H9 (cell line): ENCODE data around the gene TRIM37. TPM values are rescaled to one million over a fixed set of nuclear protein-coding genes. Genes with fewer than 3 reads are reported as not detected.

ENCODE experiments used
- DNase-seq: peaks from one replicate; pipeline ENCODE4 v3.0.0-alpha.2; 2017
- H2AFZ ChIP-seq: one replicate; pipeline ENCODE4 v1.6.1; 2013; ENCODE audit warnings: mild to moderate bottlenecking, low read length, control low read depth, moderate library complexity
- H2AK5ac ChIP-seq: 2 replicates; pipeline ENCODE4 v1.6.1; 2013; ENCODE audit warnings: low read length, control low read depth, mixed read lengths; ENCODE audit not compliant: insufficient read length
- H2BK120ac ChIP-seq: one replicate; pipeline ENCODE4 v1.6.1; 2013; ENCODE audit warnings: low read depth, mild to moderate bottlenecking, low read length, control low read depth, inconsistent platforms; ENCODE audit not compliant: poor library complexity, severe bottlenecking
- H2BK12ac ChIP-seq: 2 replicates; pipeline ENCODE4 v1.6.1; 2013; ENCODE audit warnings: low read length, control low read depth, mixed read lengths, low read depth; ENCODE audit not compliant: insufficient read length
- H2BK15ac ChIP-seq: 2 replicates; pipeline ENCODE4 v1.6.1; 2013; ENCODE audit warnings: low read depth, low read length, control low read depth
- H2BK20ac ChIP-seq: one replicate; pipeline ENCODE4 v1.6.1; 2013; ENCODE audit warnings: low read depth, mild to moderate bottlenecking, low read length, control low read depth, inconsistent platforms; ENCODE audit not compliant: poor library complexity, severe bottlenecking
- H2BK5ac ChIP-seq: 2 replicates; pipeline ENCODE4 v1.6.1; 2013; ENCODE audit warnings: low read length, control low read depth, mixed read lengths; ENCODE audit not compliant: insufficient read length
- H3K14ac ChIP-seq: 2 replicates; pipeline ENCODE4 v1.6.1; 2013; ENCODE audit warnings: low read length, control low read depth; ENCODE audit not compliant: insufficient read depth
- H3K18ac ChIP-seq: 2 replicates; pipeline ENCODE4 v1.6.1; 2013; ENCODE audit warnings: low read depth, mild to moderate bottlenecking, mixed read lengths, low read length, control low read depth; ENCODE audit not compliant: insufficient read length
- H3K23ac ChIP-seq: 2 replicates; pipeline ENCODE4 v1.6.1; 2013; ENCODE audit warnings: low read length, control low read depth, mixed read lengths, low read depth; ENCODE audit not compliant: insufficient read length
- H3K23me2 ChIP-seq: 2 replicates; pipeline ENCODE4 v1.6.1; 2013; ENCODE audit warnings: low read depth, mild to moderate bottlenecking, mixed read lengths, low read length, control low read depth; ENCODE audit not compliant: insufficient read length, poor library complexity, severe bottlenecking
- H3K27ac ChIP-seq: 2 replicates; pipeline ENCODE4 v1.5.1; 2013; ENCODE audit warnings: low read length, control low read depth, mixed read lengths, low read depth; ENCODE audit not compliant: insufficient read length
- H3K27me3 ChIP-seq: 2 replicates; pipeline ENCODE4 v1.6.1; 2013; ENCODE audit warnings: low read length, control low read depth, inconsistent platforms; ENCODE audit not compliant: insufficient read depth
- H3K4ac ChIP-seq: 2 replicates; pipeline ENCODE4 v1.6.1; 2013; ENCODE audit warnings: low read depth, mild to moderate bottlenecking, control low read depth, inconsistent platforms, low read length, moderate library complexity
- H3K4me1 ChIP-seq: 2 replicates; pipeline ENCODE4 v1.6.1; 2013; ENCODE audit warnings: low read length, control low read depth, inconsistent platforms; ENCODE audit not compliant: insufficient read depth
- H3K4me2 ChIP-seq: 2 replicates; pipeline ENCODE4 v1.6.1; 2013; ENCODE audit warnings: low read length, control low read depth, mixed read lengths; ENCODE audit not compliant: insufficient read length, insufficient read depth
- H3K56ac ChIP-seq: 2 replicates; pipeline ENCODE4 v1.6.1; 2013; ENCODE audit warnings: low read depth, mild to moderate bottlenecking, mixed read lengths, low read length, control low read depth; ENCODE audit not compliant: insufficient read length
- H3K79me1 ChIP-seq: 2 replicates; pipeline ENCODE4 v1.6.1; 2013; ENCODE audit warnings: low read depth, mild to moderate bottlenecking, moderate library complexity, low read length, control low read depth, inconsistent platforms; ENCODE audit not compliant: insufficient read depth, poor library complexity, severe bottlenecking
- H3K79me2 ChIP-seq: 2 replicates; pipeline ENCODE4 v1.6.1; 2013; ENCODE audit warnings: low read length, control low read depth, inconsistent platforms; ENCODE audit not compliant: insufficient read depth
- H3K9ac ChIP-seq: 2 replicates; pipeline ENCODE4 v1.6.1; 2013; ENCODE audit warnings: low read length, control low read depth, mixed read lengths; ENCODE audit not compliant: insufficient read length; ENCODE audit errors: extremely low read depth
- H3K9me3 ChIP-seq: one replicate; pipeline ENCODE4 v1.6.1; 2013; ENCODE audit warnings: low read depth, low read length, inconsistent platforms; ENCODE audit not compliant: control insufficient read depth
- H3T11ph ChIP-seq: one replicate; pipeline ENCODE4 v1.6.1; 2013; ENCODE audit warnings: mild to moderate bottlenecking, low read length, control low read depth, inconsistent platforms
- H4K20me1 ChIP-seq: one replicate; pipeline ENCODE4 v1.6.1; 2013; ENCODE audit not compliant: control insufficient read depth, insufficient read length, insufficient read depth
- H4K5ac ChIP-seq: 2 replicates; pipeline ENCODE4 v1.6.1; 2013; ENCODE audit warnings: low read depth, mild to moderate bottlenecking, mixed read lengths, low read length, control low read depth; ENCODE audit not compliant: insufficient read length
- H4K8ac ChIP-seq: replicated peaks from 2 replicates; pipeline ENCODE4 v1.6.1; 2013; ENCODE audit warnings: low read length, control low read depth, mixed read lengths, low read depth; ENCODE audit not compliant: insufficient read length
- H4K91ac ChIP-seq: 2 replicates; pipeline ENCODE4 v1.6.1; 2013; ENCODE audit warnings: low read depth, mild to moderate bottlenecking, moderate library complexity, mixed read lengths, low read length, control low read depth; ENCODE audit not compliant: insufficient read length
- H3K27ac Mint-ChIP-seq, 3 experiments: 2 replicates in 2 of 3; 3 replicates in 1 of 3; pipeline ENCODE4 v1.8.0; 2020 to 2021; ENCODE audit warnings: mixed read lengths in 3 of 3, mild to moderate bottlenecking in 1 of 3, moderate library complexity in 1 of 3
- H3K27me3 Mint-ChIP-seq: 2 replicates; pipeline ENCODE4 v1.8.0; 2021; ENCODE audit warnings: low read depth, mild to moderate bottlenecking, moderate library complexity, mixed read lengths
- H3K36me3 Mint-ChIP-seq, 3 experiments: 2 replicates in 2 of 3; 3 replicates in 1 of 3; pipeline ENCODE4 v1.8.0; 2020 to 2021; ENCODE audit warnings: low read depth in 3 of 3, mixed read lengths in 3 of 3; ENCODE audit not compliant: insufficient read depth in 1 of 3
- H3K4me1 Mint-ChIP-seq, 2 experiments: 2 replicates each; pipeline ENCODE4 v1.8.0; 2020; ENCODE audit warnings: mixed read lengths in 2 of 2
- H3K4me3 Mint-ChIP-seq, 2 experiments: 2 replicates in 1 of 2; 3 replicates in 1 of 2; pipeline ENCODE4 v1.8.0; 2020 to 2021; ENCODE audit warnings: mild to moderate bottlenecking in 2 of 2, mixed read lengths in 2 of 2, moderate library complexity in 1 of 2
- H3K9me3 Mint-ChIP-seq, 2 experiments: 2 replicates in 1 of 2; 3 replicates in 1 of 2; pipeline ENCODE4 v1.8.0; 2020; ENCODE audit warnings: mild to moderate bottlenecking in 2 of 2, mixed read lengths in 2 of 2, moderate library complexity in 1 of 2
- CTCF ChIP-seq: fragments of 200-600 bp; sonication (generic); conservative IDR thresholded peaks from 3 replicates; pipeline ENCODE4 v1.8.0; 2021; ENCODE audit warnings: antibody characterized with exemption, mild to moderate bottlenecking
- WGBS: extraction: QIAGEN DNeasy Blood & Tissue Kit; methylation state at CpG from one replicate; pipeline ENCODE4 v1.1.7; 2013; ENCODE audit warnings: missing lambda C conversion rate, low lambda C conversion rate, mixed read lengths; ENCODE audit not compliant: insufficient read length; ENCODE audit errors: extremely low coverage; 5-methylcytosine and 5-hydroxymethylcytosine counted together
- total RNA-seq: library from RNA; stranded (reverse); gene quantifications from 2 replicates; pipeline ENCODE4 v1.2.1, GENCODE V29; 2021

Gene TRIM37
- total RNA-seq, 1 experiment from 2014 or later = 52.1 TPM

GRCh38 chr17:58970609-58971450, 135.8 kb downstream of the TRIM37 start:
- no CpG with 5 or more reads among the region's 7 CpGs for WGBS
- no peak overlapping the region for H3K4me2 ChIP-seq
- no peak overlapping the region; a peak in 1 of 7 replicates for H3K27ac Mint-ChIP-seq

More at GRCh38 chr17:58970609-58971450, 135.8 kb downstream of the TRIM37 start:
- Histone ChIP-seq H2BK20ac (no peak overlapping the region), H3K9me3 (no peaks in the 10 kb centered on the region), H2AK5ac (no peak overlapping the region), H3K79me2 (no peaks in the 10 kb centered on the region), H3K14ac (no peak overlapping the region), H3K18ac (no peak overlapping the region), H3K23me2 (no peaks in the 10 kb centered on the region), H2BK15ac (no peak overlapping the region), H4K8ac (no peak overlapping the region), H2BK5ac (no peak overlapping the region), H3K4ac (no peak overlapping the region), H4K91ac (no peak overlapping the region), H3K27ac (no peak overlapping the region), H2BK120ac (no peak overlapping the region), H3T11ph (no peak overlapping the region), H3K27me3 (no peaks in the 10 kb centered on the region), H3K23ac (no peak overlapping the region), H4K20me1 (no peaks in the 10 kb centered on the region), H3K9ac (no peak overlapping the region), H2BK12ac (no peak overlapping the region), H3K4me1 (peaks cover 5% of the 10 kb centered on the region; the same call in 1 of the 2 replicates), H4K5ac (no peak overlapping the region), H3K56ac (no peak overlapping the region), H3K79me1 (no peaks in the 10 kb centered on the region), H2AFZ (no peak overlapping the region)
- H3K4me3 Mint-ChIP-seq = no peak overlapping the region
- H3K27me3 Mint-ChIP-seq = no peaks in the 10 kb centered on the region
- H3K9me3 Mint-ChIP-seq = no peaks in the 10 kb centered on the region
- TF ChIP-seq CTCF = no peak
- no peaks in the 10 kb centered on the region for H3K36me3 Mint-ChIP-seq
- DNase-seq = no peak
- H3K4me1 Mint-ChIP-seq = peaks cover 23 to 32% of the 10 kb centered on the region in 2 experiments
